GM19372 (cell line): ENCODE measurements around the gene DIPK1A.
A peak's percentile ranks its signal among the peaks of the same experiment; 100 is the strongest.

ENCODE experiments used
- ATAC-seq: cut with Tn5 transposase; IDR thresholded peaks from one replicate; pipeline ENCODE4 v1.9.1; 2021; ENCODE audit warnings: mild to moderate bottlenecking, low read depth, moderate library complexity; ENCODE audit not compliant: unreplicated experiment

Gene DIPK1A

DNA sequence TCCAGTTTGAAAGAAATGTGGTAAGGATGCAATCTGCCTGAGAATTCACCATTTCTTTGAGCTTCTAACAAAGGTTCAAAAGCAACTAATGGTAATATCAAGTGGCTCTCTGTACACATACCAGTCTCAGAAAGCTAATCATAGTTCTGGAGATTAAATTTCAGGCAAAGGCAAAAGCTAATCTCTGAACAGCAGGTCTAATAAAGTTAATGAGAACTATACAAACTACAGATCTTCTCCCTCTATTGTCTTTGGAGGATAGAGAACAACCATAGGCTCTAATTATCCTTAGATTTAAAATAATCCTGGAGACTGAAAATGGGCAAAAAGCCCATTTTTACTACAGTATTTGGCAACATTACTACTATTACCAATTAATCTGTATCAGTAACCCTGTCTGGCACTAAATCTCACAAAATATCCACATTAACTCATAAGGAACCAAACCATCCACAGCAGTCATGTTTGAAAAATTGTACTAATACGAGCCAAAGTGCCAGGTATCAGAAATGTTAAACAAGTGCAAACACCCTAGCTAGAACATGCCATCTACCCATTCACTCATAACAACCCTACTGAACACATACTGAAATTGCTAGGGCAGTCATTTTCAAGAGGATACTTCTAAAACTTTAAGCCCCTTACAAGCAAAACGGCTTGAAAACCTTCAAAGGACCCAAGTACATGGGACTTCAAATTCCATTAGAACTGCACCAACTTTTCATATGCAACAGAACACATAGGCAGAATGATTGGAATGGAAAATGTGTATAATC, 4.8 kb downstream of the DIPK1A start:
- no peak for ATAC-seq

DNA sequence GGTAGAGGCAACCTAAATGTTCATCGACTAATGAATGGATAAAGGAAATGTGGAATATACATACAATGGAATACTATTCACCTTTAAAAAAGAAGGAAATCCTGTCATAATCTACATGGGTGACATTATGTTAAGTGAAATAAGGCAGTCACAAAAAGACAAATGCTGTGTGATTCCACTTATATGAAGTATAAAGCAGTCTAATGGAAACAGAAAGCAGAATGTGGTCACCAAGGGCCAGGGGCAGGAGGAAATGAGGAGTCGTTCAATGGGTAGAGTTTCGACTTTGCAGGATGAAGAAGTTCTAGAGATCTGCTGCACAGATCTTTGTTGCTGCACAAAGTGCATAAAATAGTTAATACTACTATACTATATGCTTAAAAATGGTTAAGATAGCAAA, 7.8 kb downstream of the DIPK1A start:
- peak; percentile 75 for ATAC-seq

- ATAC-seq = no peak
Observed at GRCh38 chr1:92952714-92953113, 8.5 kb downstream of the DIPK1A start.

DNA sequence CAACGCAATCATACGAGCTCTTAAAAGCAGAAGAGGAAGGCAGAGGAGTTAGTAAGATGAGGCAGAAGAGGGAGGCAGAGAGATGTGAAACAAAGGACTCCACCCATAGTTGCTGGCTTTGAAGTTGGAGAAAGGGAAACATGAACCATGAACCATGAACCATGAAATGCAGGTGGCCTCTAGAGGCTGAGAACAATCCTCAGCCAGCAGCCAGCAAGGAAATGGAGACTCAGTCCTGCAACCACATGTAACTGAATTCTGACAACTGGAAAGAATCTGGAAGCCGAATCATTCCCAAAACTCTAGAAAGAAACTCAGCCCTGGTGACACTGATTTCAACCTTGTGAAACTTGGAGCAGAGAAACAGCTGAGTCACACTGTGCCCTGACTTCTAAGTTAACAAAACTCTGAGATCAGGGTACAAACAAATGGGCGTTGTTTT, 10.1 kb downstream of the DIPK1A start:
- peak; percentile 55 for ATAC-seq

DNA sequence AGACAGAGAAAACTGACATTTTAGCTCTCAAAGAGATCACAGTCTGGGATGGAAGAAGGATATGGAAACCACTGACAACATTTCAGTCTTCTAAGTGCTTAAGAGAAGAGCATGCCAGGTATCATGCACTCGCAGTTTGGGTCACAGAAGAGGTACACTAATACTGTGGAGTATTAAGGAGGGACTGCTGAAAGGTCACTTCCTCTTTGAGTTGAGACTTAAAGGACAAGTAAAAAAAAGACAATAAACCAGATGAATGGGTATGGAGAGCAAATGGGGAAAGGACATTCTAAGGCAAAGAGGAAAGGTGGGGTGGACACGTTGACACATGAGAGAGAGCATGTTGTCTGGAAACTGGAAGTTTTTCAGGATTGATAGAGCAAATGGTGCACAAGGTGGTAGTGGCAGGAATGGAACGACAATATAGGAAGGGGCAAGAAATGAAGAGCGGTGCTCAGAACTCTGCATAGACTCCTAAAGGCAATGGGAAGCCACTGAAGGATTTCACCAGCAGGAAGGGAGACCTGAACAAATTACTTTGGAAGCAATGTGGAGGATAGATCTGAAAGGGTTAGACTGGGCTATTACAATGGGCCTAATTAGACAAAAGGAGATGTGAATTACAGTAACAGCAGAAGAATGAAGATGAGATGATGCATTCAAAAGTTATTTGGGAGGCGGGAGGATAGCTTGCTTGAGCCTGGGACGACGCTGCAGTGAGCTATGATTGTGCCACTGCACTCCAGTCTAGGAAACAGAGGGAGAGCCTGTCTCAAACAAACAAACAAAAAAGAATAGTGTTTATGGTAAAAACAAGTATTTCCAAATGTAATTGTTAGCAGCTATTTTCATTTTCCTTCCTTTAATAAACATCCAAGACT, 11.1 kb downstream of the DIPK1A start:
- no peak for ATAC-seq

GRCh38 chr1:92948071-92948470, 13.2 kb downstream of the DIPK1A start:
- ATAC-seq = no peak

DNA sequence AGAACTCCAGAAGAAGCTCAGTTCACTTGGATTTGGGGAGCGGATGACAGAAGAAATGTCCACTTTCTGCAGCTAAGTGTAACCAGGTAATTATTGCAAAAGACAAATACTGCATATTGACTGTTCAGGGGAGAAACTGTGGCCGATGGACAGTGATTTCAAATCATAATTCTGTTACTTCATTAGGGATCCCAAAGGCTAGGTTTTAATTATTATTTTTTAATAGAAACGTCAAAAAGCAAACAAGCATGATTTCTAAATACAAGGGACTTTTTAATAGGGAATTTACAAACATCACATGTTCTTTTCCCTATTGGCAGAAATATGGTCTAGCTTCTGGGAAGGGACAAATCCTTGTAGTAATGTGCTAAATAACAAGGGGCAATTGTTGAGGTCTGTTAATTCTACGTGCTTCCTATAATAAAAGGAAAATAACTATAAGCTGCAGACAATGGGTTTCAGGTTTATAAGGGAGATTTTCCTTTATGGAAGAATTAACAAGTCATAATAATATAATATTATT, 15.5 kb downstream of the DIPK1A start:
- ATAC-seq = no peak

DNA sequence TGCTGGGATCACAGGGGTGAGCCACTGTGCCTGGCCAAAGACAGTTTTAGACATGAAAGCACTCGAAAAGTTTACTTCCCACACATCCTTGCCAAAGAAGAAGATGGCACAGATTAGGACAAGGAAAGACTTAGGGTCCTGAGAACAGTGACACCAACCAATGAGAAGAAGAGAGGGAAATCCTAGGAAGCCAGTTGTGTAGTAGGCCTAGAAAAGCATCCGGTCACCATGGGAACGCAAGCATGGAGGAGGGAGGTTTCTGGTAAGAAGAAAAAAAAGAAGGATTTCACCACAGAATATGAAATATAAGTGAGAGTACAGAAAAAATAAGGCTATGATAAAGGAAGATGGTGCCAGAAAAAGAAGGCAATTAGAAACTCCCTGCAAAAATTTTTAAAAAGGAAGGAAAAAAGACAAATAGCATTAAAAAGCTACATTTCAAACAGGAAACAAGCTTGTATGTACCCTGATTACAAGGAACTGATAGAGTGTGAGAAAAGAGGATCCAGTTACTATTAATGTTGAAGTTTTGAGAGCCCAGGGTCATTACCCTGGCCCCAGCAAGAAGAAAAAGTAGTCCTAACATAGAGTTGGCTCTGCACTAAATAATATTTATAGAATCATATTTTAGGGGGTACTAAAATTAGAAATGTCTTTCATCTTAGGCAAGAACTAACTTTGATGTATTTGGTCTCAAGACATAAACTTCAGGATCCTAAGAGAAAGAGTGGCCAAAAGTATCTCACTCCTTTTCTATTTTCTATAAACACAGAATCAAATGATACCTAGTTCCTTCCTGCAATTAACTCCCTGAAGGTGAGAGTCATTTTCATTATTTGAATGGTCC, 16.1 kb downstream of the DIPK1A start:
- ATAC-seq = no peak

DNA sequence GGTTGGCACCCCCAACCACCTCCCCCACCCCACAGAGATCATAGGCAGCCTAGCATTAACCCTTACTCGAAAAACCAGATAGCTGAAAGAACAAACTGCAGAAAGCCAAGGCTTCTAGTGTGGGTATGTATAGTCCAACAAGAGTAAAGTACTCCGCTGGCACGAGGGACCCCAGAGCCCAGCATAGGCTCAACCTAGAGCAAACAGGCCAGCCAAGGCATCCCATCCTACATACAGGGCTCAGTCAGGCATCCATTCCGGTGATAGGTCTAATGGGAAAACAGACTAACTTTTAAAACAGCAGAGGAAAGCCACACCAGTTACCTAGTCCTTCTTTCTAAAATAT, 17.8 kb downstream of the DIPK1A start:
- no peak for ATAC-seq

- no peak for ATAC-seq
Observed at GRCh38 chr1:92940541-92940940, 20.7 kb downstream of the DIPK1A start.

- no peak for ATAC-seq
Observed at GRCh38 chr1:92937731-92938130, 23.5 kb downstream of the DIPK1A start.

DNA sequence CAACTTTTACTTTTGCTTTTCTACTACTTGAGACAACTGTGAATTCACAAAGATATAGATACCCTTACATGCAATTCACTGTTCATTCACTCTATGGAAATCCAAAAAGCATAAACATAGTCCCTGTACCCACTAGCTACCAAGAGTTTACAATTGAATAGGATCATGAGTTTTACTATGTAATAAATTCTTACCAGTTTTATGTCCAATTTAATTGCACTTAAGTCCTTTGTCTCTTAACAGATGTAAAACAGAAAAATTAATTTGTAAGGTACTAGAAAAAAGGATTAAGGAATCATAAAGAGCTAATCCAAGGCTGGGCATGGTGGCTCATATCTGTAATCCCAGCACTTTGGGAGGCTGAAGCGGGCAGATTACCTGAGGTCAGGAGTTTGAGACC, 24.4 kb downstream of the DIPK1A start:
- no peak for ATAC-seq

DNA sequence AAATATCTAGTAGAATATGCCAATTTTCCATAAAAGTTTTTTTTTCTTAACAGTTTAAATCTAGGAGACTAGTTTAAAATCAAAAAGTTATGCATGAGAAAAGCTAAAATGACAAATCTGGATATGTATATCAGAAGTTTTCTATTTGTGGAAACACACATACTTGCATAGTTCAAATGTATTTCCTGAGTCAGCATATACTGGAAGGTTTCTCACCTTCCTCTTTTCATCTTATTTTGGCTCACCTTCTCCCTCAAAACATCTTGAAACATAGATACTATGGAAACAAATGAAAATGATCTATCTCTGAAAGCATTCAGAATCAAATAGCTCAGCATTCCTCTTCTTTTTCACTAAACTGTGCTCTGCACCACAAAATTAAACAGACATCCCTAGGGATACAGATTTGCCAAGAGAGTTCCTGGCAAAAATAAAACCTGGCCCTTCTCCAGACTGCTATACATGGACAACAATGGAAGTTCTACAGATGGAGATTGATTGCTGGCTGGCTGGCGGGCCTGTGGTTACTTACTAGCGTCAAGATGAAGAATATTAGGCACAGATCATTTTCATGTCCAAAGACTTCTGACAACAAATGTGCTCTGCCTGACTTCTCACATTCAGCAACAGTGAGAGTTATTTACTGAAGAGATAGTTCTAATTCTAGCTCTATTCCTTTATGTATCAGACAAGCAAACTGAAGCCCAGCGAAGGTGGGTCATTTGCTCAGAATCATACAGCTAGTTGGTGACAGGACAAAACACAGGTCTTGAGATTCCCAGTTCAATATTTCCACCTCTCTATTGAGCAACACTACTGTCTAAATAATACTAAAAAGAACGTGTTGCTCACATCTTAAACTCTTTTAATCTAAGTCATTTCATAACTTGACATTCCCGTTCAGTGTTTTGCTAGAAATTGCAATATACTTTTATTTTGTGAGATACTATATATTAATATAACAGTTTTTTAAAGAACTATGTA, 26.6 kb downstream of the DIPK1A start:
- no peak for ATAC-seq

DNA sequence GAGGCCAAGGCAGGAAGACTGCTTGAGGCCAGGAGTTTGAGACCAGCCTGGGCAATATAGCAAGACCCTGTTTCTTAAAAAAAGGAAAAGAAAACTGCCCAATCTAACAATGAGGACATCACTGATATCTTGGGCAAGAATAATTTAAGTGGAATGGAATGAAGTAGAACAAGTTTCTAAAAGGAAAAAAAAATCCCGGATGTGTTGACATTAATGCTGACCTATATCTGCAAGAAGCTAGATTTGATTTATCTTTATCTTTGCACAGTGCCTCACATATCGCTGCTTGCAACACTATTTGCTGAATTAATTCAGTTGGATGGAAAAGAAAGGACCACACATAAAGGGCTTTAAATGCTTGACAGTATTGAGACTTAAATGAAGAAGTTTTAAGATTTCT, 27.8 kb downstream of the DIPK1A start:
- no peak for ATAC-seq

GRCh38 chr1:92931691-92932090, 29.6 kb downstream of the DIPK1A start:
- ATAC-seq = no peak

DNA sequence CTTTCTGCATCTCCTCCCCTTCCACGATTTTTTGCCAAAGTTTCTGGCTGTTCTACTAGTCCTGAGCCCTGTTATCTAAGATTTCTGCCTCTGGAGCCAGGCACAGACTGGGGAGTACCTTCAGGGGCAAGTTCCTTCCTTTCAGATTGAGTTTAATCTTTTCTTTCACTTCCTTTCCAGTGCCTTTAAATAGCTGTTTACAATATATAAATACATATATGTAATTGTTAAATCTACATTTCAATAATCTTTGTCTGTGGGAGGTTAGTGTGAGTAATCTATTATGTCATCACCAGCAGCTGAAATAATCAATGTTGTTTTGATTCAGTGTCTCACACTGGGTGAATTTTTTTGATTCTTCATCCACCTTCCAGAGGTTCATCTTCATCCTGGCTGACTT, 31.8 kb downstream of the DIPK1A start:
- no peak for ATAC-seq

GRCh38 chr1:92927870-92928269, 33.4 kb downstream of the DIPK1A start:
- no peak for ATAC-seq

GRCh38 chr1:92926873-92927272, 34.4 kb downstream of the DIPK1A start:
- ATAC-seq = no peak

GRCh38 chr1:92924501-92924900, 36.8 kb downstream of the DIPK1A start:
- no peak for ATAC-seq

GRCh38 chr1:92923664-92924063, 37.6 kb downstream of the DIPK1A start:
- no peak for ATAC-seq
